Measurements from ENCODE around the gene PARD6B. TPM values are rescaled to one million over a fixed set of nuclear protein-coding genes. Genes with fewer than 3 reads are reported as not detected.

PARD6B gene
- total and polyA plus RNA-seq, 2 experiments from 2014 or later = 14.6 to 41.0 TPM

DNA sequence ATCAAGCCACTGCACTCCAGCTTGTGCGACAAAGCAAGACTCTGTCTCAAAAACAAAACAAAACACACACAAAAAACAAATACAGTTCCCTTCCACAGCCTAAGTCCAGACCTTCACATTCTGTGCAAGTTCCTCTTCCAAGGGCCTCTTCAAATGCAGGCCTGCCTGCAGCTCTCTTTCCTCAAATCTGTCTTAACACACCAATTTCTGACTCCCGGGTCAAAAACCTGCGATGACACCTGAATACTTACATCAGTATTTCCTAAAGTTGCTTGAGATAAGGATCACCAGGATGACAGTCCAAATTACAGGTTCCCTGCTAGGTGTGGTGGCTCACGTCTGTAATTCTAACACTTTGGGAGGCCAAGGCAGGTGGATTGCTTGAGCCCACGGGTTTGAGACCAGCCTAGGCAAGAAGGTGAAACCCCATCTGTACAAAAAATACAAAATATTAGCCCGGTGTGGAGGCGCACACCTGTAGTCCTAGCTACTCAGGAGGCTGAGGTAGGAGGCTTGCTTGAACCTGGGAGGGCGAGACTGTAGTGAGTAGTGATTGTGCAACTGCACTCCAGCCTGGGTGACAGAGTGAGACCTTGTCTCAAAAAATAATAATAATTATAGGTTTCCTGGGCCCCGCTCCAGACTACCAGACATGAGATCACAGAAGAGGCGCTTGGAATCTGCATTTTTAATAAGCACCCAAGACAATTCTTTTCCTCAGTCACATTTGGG, 8.8 kb upstream of the PARD6B start:
- TF ChIP-seq EZH2 (IDR thresholded peaks at IDR 0.05; ENCODE audit: borderline replicate concordance) = no peak
- TF ChIP-seq, protein P1, sequence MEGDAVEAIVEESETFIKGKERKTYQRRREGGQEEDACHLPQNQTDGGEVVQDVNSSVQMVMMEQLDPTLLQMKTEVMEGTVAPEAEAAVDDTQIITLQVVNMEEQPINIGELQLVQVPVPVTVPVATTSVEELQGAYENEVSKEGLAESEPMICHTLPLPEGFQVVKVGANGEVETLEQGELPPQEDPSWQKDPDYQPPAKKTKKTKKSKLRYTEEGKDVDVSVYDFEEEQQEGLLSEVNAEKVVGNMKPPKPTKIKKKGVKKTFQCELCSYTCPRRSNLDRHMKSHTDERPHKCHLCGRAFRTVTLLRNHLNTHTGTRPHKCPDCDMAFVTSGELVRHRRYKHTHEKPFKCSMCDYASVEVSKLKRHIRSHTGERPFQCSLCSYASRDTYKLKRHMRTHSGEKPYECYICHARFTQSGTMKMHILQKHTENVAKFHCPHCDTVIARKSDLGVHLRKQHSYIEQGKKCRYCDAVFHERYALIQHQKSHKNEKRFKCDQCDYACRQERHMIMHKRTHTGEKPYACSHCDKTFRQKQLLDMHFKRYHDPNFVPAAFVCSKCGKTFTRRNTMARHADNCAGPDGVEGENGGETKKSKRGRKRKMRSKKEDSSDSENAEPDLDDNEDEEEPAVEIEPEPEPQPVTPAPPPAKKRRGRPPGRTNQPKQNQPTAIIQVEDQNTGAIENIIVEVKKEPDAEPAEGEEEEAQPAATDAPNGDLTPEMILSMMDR (IDR thresholded peaks at IDR 0.05; ENCODE audit: poor library complexity) = no peak
- TF ChIP-seq EZH2phosphoT487 (IDR thresholded peaks at IDR 0.05; ENCODE audit: low read depth, severe bottlenecking, unreplicated experiment) = no peak
- no peak overlapping the region for H3K4me2 ChIP-seq
- H3K79me2 ChIP-seq = no peaks in the 10 kb centered on the region
- H3K9me3 ChIP-seq (ENCODE audit: low read depth) = no peaks in the 10 kb centered on the region
- no peaks in the 10 kb centered on the region for H4K20me1 ChIP-seq (ENCODE audit: insufficient read depth, poor library complexity, severe bottlenecking)
- no peak overlapping the region for H2AFZ ChIP-seq
- H3K36me3 ChIP-seq (replicated peaks; ENCODE audit: insufficient read depth, low read depth) = no peaks in the 10 kb centered on the region
- H3K4me3 ChIP-seq = no peak overlapping the region
- no peaks in the 10 kb centered on the region for H3K27me3 ChIP-seq
- DNase-seq (ENCODE audit: low spot score) = no peak
- WGBS (ENCODE audit: low lambda C conversion rate, missing lambda C conversion rate) = 88% methylated on average over 10 of the region's 10 CpGs
- H3K9me2 ChIP-seq (replicated peaks; ENCODE audit: insufficient read depth) = no peaks in the 10 kb centered on the region
- H3K4me1 ChIP-seq (ENCODE audit: insufficient read depth) = peaks cover 24% of the 10 kb centered on the region
- peak overlapping the region; percentile 62 for H3K27ac ChIP-seq

DNA sequence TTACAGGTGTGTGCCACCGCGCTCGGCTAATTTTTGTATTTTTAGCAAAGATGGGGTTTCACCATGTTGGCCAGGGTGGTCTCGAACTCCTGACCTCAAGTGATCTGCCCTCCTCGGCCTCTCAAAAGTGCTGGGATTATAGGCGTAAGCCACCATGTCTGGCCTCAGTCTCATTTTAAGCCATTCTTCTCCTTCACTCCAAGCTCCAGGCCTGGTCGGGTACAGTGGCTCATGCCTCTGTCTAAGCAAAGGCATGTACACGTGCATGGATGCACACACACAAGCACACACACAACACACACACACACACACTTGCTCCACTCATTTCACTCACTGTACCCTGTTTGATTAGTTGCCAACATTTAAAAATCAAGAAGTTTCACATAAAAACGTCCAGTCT, 7.7 kb upstream of the PARD6B start:
- 85% methylated on average over 9 of the region's 9 CpGs for WGBS (ENCODE audit: low lambda C conversion rate, missing lambda C conversion rate)
- Histone ChIP-seq H3K4me3 (no peak overlapping the region), H3K9me2 (replicated peaks; ENCODE audit: insufficient read depth) (no peaks in the 10 kb centered on the region), H3K36me3 (replicated peaks; ENCODE audit: insufficient read depth, low read depth) (no peaks in the 10 kb centered on the region), H3K27me3 (no peaks in the 10 kb centered on the region), H3K79me2 (no peaks in the 10 kb centered on the region), H3K27ac (peak overlapping the region; percentile 76), H3K4me2 (no peak overlapping the region), H2AFZ (no peak overlapping the region), H4K20me1 (ENCODE audit: insufficient read depth, poor library complexity, severe bottlenecking) (no peaks in the 10 kb centered on the region), H3K9me3 (ENCODE audit: low read depth) (no peaks in the 10 kb centered on the region), H3K4me1 (ENCODE audit: insufficient read depth) (peaks cover 31% of the 10 kb centered on the region)
- DNase-seq (ENCODE audit: low spot score) = no peak
- TF ChIP-seq EZH2 (IDR thresholded peaks at IDR 0.05; ENCODE audit: borderline replicate concordance) (no peak), EZH2phosphoT487 (IDR thresholded peaks at IDR 0.05; ENCODE audit: low read depth, severe bottlenecking, unreplicated experiment) (no peak)
- TF ChIP-seq, protein P1 (IDR thresholded peaks at IDR 0.05; ENCODE audit: poor library complexity) = no peak

DNA sequence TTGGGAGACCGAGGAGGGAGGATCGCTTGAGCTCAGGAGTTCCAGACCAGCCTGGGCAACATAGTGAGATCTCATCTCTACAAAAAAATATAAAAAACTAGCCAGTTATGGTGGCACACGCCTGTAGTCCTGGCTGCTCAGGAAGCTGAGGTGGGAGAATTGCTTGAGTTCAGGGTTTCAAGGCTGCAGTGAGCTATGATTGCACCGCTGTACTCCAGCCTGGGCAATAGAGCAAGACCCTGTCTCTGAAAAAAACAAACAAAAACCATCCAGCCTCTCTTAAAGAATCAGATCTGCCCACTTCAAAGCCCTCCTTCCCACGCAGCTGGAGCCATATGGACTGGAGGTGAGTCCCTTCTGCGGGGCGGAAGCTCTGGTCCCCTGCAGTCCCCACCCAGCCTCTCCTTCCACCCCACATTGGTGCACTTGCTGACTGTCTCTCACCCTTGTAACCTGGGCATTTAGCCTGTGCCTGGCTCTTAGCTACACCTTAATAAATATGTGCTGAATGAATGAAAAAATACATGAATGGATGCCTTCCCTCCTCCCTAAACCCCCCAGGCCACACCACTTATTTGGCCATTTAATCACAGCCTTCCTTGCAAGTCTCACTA, 7.2 kb upstream of the PARD6B start:
- peak overlapping the region; percentile 76 for H3K27ac ChIP-seq

More for the DNA sequence above, 7.2 kb upstream of the PARD6B start:
- Histone ChIP-seq H4K20me1 (ENCODE audit: insufficient read depth, poor library complexity, severe bottlenecking) (no peaks in the 10 kb centered on the region), H2AFZ (no peak overlapping the region), H3K4me3 (no peak overlapping the region), H3K36me3 (replicated peaks; ENCODE audit: insufficient read depth, low read depth) (no peaks in the 10 kb centered on the region), H3K4me1 (ENCODE audit: insufficient read depth) (peaks cover 37% of the 10 kb centered on the region), H3K27me3 (no peaks in the 10 kb centered on the region), H3K79me2 (no peaks in the 10 kb centered on the region), H3K9me2 (replicated peaks; ENCODE audit: insufficient read depth) (no peaks in the 10 kb centered on the region), H3K9me3 (ENCODE audit: low read depth) (no peaks in the 10 kb centered on the region), H3K4me2 (peak overlapping the region; percentile 52)
- TF ChIP-seq EZH2phosphoT487 (IDR thresholded peaks at IDR 0.05; ENCODE audit: low read depth, severe bottlenecking, unreplicated experiment) (no peak), EZH2 (IDR thresholded peaks at IDR 0.05; ENCODE audit: borderline replicate concordance) (no peak)
- TF ChIP-seq, protein P1 (IDR thresholded peaks at IDR 0.05; ENCODE audit: poor library complexity) = no peak
- 78% methylated on average over 7 of the region's 7 CpGs for WGBS (ENCODE audit: low lambda C conversion rate, missing lambda C conversion rate)
- DNase-seq (ENCODE audit: low spot score) = no peak
